Measurements from ENCODE around the gene DTX4. TPM values are rescaled to one million over a fixed set of nuclear protein-coding genes. Genes with fewer than 3 reads are reported as not detected.

The DTX4 gene
- total and polyA plus RNA-seq, 4 donors, result 2.6 to 10.0 (median 5.6) TPM

DNA sequence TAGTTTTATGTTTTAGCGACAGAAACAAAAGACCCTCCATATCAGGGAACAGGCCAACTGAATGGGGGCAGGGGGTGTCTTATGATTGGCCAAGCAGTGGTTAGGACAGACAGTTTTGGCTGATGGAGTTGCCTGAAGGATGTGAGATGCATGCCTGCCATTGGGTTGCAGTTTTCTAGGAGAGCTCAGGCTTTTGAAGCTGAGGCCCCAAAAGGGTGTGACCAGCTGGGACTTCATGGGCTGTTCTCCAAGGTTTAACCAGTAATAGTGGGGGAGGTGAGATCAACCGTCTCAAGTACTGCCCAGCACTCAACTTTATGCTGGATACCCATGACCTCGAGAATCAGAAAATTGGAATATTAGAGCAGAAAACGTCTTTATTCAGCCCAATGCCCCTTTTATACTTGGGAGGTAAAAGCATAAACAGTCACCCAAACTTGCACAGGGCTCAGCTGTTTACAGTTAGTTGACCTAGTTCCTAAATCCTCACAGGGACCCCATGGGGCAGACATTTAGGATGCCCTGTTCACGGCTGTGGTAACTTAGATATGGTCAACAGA, 13.5 kb downstream of the DTX4 start:
- Histone ChIP-seq H3K36me3 (ENCODE audit: control insufficient read depth in 1 of 2, insufficient read depth in 2 of 2, low read length in 1 of 2) (no peaks in the 10 kb centered on the region), H3K27ac (ENCODE audit: low read depth in 1 of 2, low read length in 2 of 2) (no peak overlapping the region), H3K27me3 (ENCODE audit: control insufficient read depth in 1 of 2, insufficient read depth in 2 of 2, low read length in 1 of 2) (no peaks in the 10 kb centered on the region), H3K4me1 (ENCODE audit: control insufficient read depth in 1 of 2, insufficient read depth in 2 of 2, low read length in 2 of 2) (no peaks in the 10 kb centered on the region), H3K4me3 (ENCODE audit: low read length in 2 of 2) (no peak overlapping the region), H3K9me3 (ENCODE audit: control insufficient read depth, low read length) (no peaks in the 10 kb centered on the region)
- 83 to 88% methylated on average over 5 of the region's 5 CpGs for WGBS, 2 donors
- ATAC-seq (ENCODE audit: low FRiP score) (no peak), DNase-seq (no peak)
- intact Hi-C loops (cut with DNase I), result no loop called here

DNA sequence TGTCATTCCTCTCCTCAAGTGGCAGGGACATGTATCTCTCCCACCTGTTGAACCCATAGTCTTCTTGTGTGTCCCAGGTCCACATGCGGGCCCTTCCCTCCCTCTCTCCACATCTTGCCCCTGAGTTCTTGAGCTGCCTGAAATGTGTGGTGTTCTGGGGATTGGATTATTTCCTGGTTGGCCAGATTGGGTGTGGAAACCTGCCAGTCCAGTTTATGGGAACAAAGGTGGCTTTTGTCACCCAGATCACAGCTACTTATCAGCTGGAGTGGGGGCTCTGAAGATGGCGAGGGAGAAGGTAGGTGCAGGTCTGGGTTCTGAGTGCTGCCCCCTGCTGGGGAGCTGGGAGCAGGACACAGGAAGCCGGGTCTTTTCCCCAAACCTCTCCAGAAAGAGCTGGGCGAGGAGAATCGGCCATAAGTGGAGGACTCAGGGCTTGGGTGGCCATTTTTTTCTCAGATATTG, 14.2 kb downstream of the DTX4 start:
- ATAC-seq (ENCODE audit: low FRiP score) (no peak), DNase-seq (no peak)
- H3K4me1 ChIP-seq (ENCODE audit: control insufficient read depth in 1 of 2, insufficient read depth in 2 of 2, low read length in 2 of 2), result no peaks in the 10 kb centered on the region
- intact Hi-C loops (cut with DNase I), result no loop called here
- H3K36me3 ChIP-seq (ENCODE audit: control insufficient read depth in 1 of 2, insufficient read depth in 2 of 2, low read length in 1 of 2), result peaks cover 0 to 1% of the 10 kb centered on the region in 2 donors
- H3K4me3 ChIP-seq (ENCODE audit: low read length in 2 of 2), result no peak overlapping the region
- 71 to 73% methylated on average over 5 of the region's 5 CpGs for WGBS, 2 donors
- no peaks in the 10 kb centered on the region for H3K9me3 ChIP-seq (ENCODE audit: control insufficient read depth, low read length)
- H3K27me3 ChIP-seq (ENCODE audit: control insufficient read depth in 1 of 2, insufficient read depth in 2 of 2, low read length in 1 of 2), result no peaks in the 10 kb centered on the region
- H3K27ac ChIP-seq (ENCODE audit: low read depth in 1 of 2, low read length in 2 of 2), result no peak overlapping the region

DNA sequence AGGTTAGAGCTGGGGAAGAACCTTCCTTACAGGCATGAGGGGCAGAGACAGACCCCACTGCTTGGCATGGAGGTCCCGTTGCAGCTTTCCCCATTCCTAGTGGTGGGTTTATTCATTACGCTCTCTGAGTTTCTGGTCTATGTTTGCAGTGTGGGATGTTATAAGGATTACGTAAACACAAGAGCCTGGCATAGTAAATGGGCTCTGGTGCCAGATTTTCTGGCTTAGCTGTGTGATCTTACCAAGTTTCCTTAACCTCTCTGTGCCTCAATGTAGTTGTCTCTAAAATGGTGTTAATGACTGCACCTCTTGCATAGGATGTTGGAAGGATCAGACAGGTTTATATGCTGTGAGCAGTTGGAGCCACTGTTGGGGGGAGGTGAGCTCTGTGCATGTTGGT, 15.1 kb downstream of the DTX4 start:
- no peak overlapping the region for H3K4me3 ChIP-seq (ENCODE audit: low read length in 2 of 2)
- H3K27me3 ChIP-seq (ENCODE audit: control insufficient read depth in 1 of 2, insufficient read depth in 2 of 2, low read length in 1 of 2), result no peaks in the 10 kb centered on the region
- 66 to 78% methylated on average over 3 of the region's 3 CpGs for WGBS, 2 donors
- H3K9me3 ChIP-seq (ENCODE audit: control insufficient read depth, low read length), result no peaks in the 10 kb centered on the region
- DNase-seq (no peak), ATAC-seq (ENCODE audit: low FRiP score) (no peak)
- peaks cover 0 to 1% of the 10 kb centered on the region in 2 donors for H3K36me3 ChIP-seq (ENCODE audit: control insufficient read depth in 1 of 2, insufficient read depth in 2 of 2, low read length in 1 of 2)
- intact Hi-C loops (cut with DNase I), result no loop called here
- H3K4me1 ChIP-seq (ENCODE audit: control insufficient read depth in 1 of 2, insufficient read depth in 2 of 2, low read length in 2 of 2), result no peaks in the 10 kb centered on the region
- no peak overlapping the region for H3K27ac ChIP-seq (ENCODE audit: low read depth in 1 of 2, low read length in 2 of 2)

DNA sequence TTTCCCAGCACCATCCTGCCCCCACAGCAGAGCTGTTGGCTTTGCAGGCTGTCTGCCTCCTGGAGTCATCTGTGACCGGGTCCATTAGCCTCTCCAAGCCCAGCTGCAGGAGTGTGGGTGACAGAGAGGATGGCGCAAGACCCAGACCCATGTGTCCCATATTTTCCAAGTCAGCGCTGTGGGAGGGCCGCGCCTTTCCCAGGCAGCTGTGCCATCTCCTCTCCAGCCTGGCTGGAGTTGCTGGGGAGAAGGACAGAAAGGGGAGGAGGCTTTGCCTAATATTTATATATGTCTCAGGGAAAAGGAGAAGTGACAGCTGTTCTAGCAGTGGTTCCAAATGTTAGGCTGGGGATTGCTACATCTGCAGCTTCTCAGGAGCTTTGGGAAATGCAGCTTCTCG, 15.7 kb downstream of the DTX4 start:
- no peaks in the 10 kb centered on the region for H3K27me3 ChIP-seq (ENCODE audit: control insufficient read depth in 1 of 2, insufficient read depth in 2 of 2, low read length in 1 of 2)
- WGBS, 2 donors, result 83% methylated on average over 6 of the region's 6 CpGs
- no peak overlapping the region for H3K27ac ChIP-seq (ENCODE audit: low read depth in 1 of 2, low read length in 2 of 2)
- H3K9me3 ChIP-seq (ENCODE audit: control insufficient read depth, low read length), result no peaks in the 10 kb centered on the region
- intact Hi-C loops (cut with DNase I), result no loop called here
- no peak overlapping the region for H3K4me3 ChIP-seq (ENCODE audit: low read length in 2 of 2)
- ATAC-seq (ENCODE audit: low FRiP score), result no peak
- no peaks in the 10 kb centered on the region for H3K4me1 ChIP-seq (ENCODE audit: control insufficient read depth in 1 of 2, insufficient read depth in 2 of 2, low read length in 2 of 2)
- DNase-seq, result peak in 1 of 2 donors; percentile 68
- peaks cover 0 to 3% of the 10 kb centered on the region in 2 donors for H3K36me3 ChIP-seq (ENCODE audit: control insufficient read depth in 1 of 2, insufficient read depth in 2 of 2, low read length in 1 of 2)

DNA sequence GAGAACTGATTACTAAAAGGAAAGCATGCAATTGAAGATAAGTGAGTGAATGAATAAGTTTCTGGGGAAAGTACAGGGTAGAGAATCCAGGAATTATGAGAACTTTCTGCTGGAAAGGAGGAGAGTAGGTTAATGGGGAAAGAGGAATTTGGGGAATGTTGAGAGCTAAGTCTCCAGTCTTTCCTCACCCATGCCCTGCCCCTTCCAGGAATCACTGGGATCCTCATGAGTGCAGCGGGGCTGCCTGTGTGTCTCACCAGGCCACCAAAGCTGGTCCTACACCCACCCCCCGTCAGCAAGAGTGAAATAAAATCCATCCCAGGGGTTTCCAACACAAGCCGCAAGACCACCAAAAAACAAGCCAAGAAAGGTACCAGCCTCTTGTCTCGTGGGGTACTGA, 17.0 kb downstream of the DTX4 start:
- Histone ChIP-seq H3K36me3 (ENCODE audit: control insufficient read depth in 1 of 2, insufficient read depth in 2 of 2, low read length in 1 of 2) (peaks cover 0 to 3% of the 10 kb centered on the region in 2 donors), H3K4me1 (ENCODE audit: control insufficient read depth in 1 of 2, insufficient read depth in 2 of 2, low read length in 2 of 2) (no peaks in the 10 kb centered on the region), H3K4me3 (ENCODE audit: low read length in 2 of 2) (no peak overlapping the region), H3K9me3 (ENCODE audit: control insufficient read depth, low read length) (no peaks in the 10 kb centered on the region), H3K27me3 (ENCODE audit: control insufficient read depth in 1 of 2, insufficient read depth in 2 of 2, low read length in 1 of 2) (no peaks in the 10 kb centered on the region), H3K27ac (ENCODE audit: low read depth in 1 of 2, low read length in 2 of 2) (no peak overlapping the region)
- no peak for ATAC-seq (ENCODE audit: low FRiP score)
- 86 to 88% methylated on average over 4 of the region's 4 CpGs for WGBS, 2 donors
- intact Hi-C loops (cut with DNase I), result no loop called here
- no peak for DNase-seq

DNA sequence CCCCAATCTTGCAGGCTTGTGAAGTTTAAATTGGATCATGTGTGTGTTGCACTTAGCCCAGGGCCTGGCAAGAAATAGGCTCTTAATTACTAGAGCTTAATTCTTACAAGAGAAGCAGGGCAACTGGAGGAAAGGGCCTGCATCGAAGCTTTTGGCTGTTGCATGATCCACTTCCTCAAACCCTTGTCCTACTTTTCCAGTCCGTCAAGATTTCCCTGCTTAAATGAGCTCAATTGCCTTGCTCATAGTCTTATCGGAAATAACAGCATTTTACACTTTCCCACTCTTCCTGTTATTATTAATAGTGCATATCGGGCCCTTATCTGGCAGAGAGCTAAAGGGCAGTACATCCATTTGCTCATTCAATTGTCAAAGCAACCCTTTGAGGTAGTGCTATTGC, 18.1 kb downstream of the DTX4 start:
- ATAC-seq (ENCODE audit: low FRiP score) (no peak), DNase-seq (no peak)
- intact Hi-C loops (cut with DNase I), result no loop called here
- WGBS, 2 donors, result 59 to 62% methylated on average over 4 of the region's 4 CpGs
- no peaks in the 10 kb centered on the region for H3K27me3 ChIP-seq (ENCODE audit: control insufficient read depth in 1 of 2, insufficient read depth in 2 of 2, low read length in 1 of 2)
- H3K27ac ChIP-seq (ENCODE audit: low read depth in 1 of 2, low read length in 2 of 2), result no peak overlapping the region
- H3K9me3 ChIP-seq (ENCODE audit: control insufficient read depth, low read length), result no peaks in the 10 kb centered on the region
- H3K4me3 ChIP-seq (ENCODE audit: low read length in 2 of 2), result no peak overlapping the region
- H3K36me3 ChIP-seq (ENCODE audit: control insufficient read depth in 1 of 2, insufficient read depth in 2 of 2, low read length in 1 of 2), result peaks cover 0 to 3% of the 10 kb centered on the region in 2 donors
- no peaks in the 10 kb centered on the region for H3K4me1 ChIP-seq (ENCODE audit: control insufficient read depth in 1 of 2, insufficient read depth in 2 of 2, low read length in 2 of 2)

DNA sequence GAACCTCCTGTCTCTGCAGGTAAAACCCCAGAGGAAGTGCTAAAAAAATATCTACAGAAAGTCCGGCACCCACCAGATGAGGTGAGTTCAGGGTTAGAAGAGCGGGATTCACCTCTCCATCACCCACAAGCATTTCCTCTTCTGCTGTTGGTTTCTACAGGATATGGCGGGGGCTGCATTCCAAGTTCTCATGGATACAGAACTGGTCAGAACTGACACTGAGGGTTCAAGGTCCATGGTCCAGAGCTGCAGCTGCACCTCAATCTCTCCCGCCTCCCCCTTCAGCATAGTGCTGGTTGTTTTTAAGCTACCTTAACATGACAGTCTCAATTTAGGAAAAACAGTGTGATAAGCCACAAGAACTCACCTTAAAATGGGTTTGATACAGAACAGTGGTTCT, 19.2 kb downstream of the DTX4 start:
- no peak overlapping the region for H3K4me3 ChIP-seq (ENCODE audit: low read length in 2 of 2)
- ATAC-seq (ENCODE audit: low FRiP score) (no peak), DNase-seq (no peak)
- H3K4me1 ChIP-seq (ENCODE audit: control insufficient read depth in 1 of 2, insufficient read depth in 2 of 2, low read length in 2 of 2), result no peaks in the 10 kb centered on the region
- H3K36me3 ChIP-seq (ENCODE audit: control insufficient read depth in 1 of 2, insufficient read depth in 2 of 2, low read length in 1 of 2), result peaks cover 0 to 3% of the 10 kb centered on the region in 2 donors
- no peaks in the 10 kb centered on the region for H3K27me3 ChIP-seq (ENCODE audit: control insufficient read depth in 1 of 2, insufficient read depth in 2 of 2, low read length in 1 of 2)
- 81 to 92% methylated on average over 4 of the region's 4 CpGs for WGBS, 2 donors
- no peak overlapping the region for H3K27ac ChIP-seq (ENCODE audit: low read depth in 1 of 2, low read length in 2 of 2)
- no peaks in the 10 kb centered on the region for H3K9me3 ChIP-seq (ENCODE audit: control insufficient read depth, low read length)
- intact Hi-C loops (cut with DNase I), result no loop called here

DNA sequence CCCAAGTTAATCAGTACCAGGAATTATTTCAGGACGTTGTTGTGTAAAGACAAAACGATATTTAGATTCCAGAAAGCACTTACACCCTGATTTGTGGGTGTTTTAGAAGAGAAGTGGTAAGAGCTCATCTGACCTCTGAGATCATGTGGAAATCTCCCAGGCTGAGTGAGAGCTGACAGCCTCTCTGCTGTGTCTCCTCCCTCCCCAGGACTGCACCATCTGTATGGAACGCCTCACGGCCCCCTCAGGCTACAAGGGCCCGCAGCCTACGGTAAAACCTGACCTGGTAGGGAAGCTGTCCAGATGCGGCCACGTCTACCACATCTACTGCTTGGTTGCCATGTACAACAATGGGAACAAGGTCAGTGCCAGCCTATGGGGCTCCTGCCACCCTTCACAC, 20.0 kb downstream of the DTX4 start:
- Histone ChIP-seq H3K27ac (ENCODE audit: low read depth in 1 of 2, low read length in 2 of 2) (no peak overlapping the region), H3K4me1 (ENCODE audit: control insufficient read depth in 1 of 2, insufficient read depth in 2 of 2, low read length in 2 of 2) (no peaks in the 10 kb centered on the region), H3K27me3 (ENCODE audit: control insufficient read depth in 1 of 2, insufficient read depth in 2 of 2, low read length in 1 of 2) (no peaks in the 10 kb centered on the region), H3K4me3 (ENCODE audit: low read length in 2 of 2) (no peak overlapping the region), H3K36me3 (ENCODE audit: control insufficient read depth in 1 of 2, insufficient read depth in 2 of 2, low read length in 1 of 2) (peaks cover 0 to 3% of the 10 kb centered on the region in 2 donors), H3K9me3 (ENCODE audit: control insufficient read depth, low read length) (no peaks in the 10 kb centered on the region)
- DNase-seq, result no peak
- 89 to 92% methylated on average over 8 of the region's 8 CpGs for WGBS, 2 donors
- intact Hi-C loops (cut with DNase I), result no loop called here
- ATAC-seq (ENCODE audit: low FRiP score), result no peak

DNA sequence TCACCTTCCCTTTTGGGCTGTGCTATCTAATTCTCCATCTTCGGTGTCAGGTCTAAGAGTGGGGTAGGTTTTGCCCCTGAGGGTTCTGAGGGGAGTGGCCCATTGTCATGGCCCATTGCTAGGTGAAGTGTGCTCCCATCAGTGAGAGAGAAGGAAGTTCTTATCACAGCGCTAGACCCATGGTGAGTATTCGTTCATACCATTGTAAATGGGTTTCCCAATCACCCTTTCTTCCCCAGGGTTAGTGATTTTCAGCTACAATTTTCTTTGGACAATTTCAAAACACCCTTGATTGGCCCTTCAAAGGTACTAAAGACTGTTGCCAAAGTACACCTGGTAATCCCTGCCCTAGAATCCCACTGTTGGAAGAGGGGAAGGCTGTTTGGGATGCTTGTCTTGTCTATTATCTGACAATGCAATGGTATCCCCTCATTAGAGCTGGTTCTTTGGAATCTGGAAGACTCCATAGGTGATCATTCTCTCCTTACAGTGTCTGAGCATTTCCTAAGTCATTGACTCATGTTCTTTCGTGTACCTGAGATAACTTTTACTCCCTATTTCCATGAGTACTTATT, 20.6 kb downstream of the DTX4 start:
- DNase-seq, result no peak
- ATAC-seq (ENCODE audit: low FRiP score), result no peak
- Histone ChIP-seq H3K4me3 (ENCODE audit: low read length in 2 of 2) (no peak overlapping the region), H3K4me1 (ENCODE audit: control insufficient read depth in 1 of 2, insufficient read depth in 2 of 2, low read length in 2 of 2) (no peaks in the 10 kb centered on the region), H3K36me3 (ENCODE audit: control insufficient read depth in 1 of 2, insufficient read depth in 2 of 2, low read length in 1 of 2) (peaks cover 0 to 3% of the 10 kb centered on the region in 2 donors), H3K9me3 (ENCODE audit: control insufficient read depth, low read length) (no peaks in the 10 kb centered on the region), H3K27ac (ENCODE audit: low read depth in 1 of 2, low read length in 2 of 2) (no peak overlapping the region), H3K27me3 (ENCODE audit: control insufficient read depth in 1 of 2, insufficient read depth in 2 of 2, low read length in 1 of 2) (no peaks in the 10 kb centered on the region)
- 90 to 98% methylated on average over 4 of the region's 4 CpGs for WGBS, 2 donors
- intact Hi-C loops (cut with DNase I), result no loop called here

Data from aorta (tissue), 5 donors.